Neural progenitor cell (in vitro differentiated cells): Measurements from ENCODE around the gene LGALS7B.

Experiments
- EZH2 ChIP-seq: fragments of 200-600 bp; sonication (generic); IDR thresholded peaks from 2 replicates; pipeline ENCODE4 v1.6.1; 2017; ENCODE audit warnings: antibody characterized with exemption, mild to moderate bottlenecking, moderate library complexity
- EZH2phosphoT487 ChIP-seq: fragments of 200-600 bp; sonication (generic); IDR thresholded peaks from 2 replicates; pipeline ENCODE4 v1.6.1; 2017; ENCODE audit warnings: antibody characterized with exemption
- TF ChIP-seq, protein P1 (sequence below): fragments of 200-600 bp; sonication (generic); IDR thresholded peaks from 2 replicates; pipeline ENCODE4 v1.5.1; 2017; ENCODE audit warnings: antibody characterized with exemption, mild to moderate bottlenecking

DNA sequence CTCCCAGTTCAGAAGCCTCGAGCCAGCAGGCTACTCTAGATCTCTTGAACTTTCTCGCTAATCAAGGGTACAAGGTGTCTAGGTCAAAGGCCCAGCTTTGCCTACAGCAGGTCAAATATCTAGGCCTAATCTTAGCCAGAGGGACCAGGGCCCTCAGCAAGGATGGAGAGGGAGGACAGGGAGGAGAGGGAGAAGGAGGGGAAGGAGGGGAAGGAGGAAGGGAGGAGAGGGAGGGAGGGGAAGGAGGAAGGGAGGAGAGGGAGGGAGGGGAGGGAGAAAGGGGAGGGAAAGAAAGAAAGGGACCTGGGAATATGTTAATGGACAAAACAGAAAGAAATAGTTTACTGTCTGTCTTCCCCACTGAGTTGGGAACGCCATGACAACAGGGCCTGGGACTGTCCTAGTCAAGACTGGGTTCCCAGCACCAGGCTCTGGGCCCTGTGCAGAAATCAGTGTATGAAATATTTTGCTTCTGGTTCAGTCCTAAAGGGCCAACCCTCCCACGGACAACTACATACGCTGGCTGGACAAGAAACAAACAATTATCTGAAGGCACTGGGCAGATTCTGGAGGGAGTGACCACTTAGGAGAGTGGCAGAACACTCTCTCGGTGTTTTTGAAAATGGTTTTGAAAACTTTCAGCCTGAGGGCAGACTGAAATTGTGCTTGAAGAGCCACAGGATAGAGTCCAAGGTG, 38.0 kb downstream of the LGALS7B start:
- TF ChIP-seq, protein P1, sequence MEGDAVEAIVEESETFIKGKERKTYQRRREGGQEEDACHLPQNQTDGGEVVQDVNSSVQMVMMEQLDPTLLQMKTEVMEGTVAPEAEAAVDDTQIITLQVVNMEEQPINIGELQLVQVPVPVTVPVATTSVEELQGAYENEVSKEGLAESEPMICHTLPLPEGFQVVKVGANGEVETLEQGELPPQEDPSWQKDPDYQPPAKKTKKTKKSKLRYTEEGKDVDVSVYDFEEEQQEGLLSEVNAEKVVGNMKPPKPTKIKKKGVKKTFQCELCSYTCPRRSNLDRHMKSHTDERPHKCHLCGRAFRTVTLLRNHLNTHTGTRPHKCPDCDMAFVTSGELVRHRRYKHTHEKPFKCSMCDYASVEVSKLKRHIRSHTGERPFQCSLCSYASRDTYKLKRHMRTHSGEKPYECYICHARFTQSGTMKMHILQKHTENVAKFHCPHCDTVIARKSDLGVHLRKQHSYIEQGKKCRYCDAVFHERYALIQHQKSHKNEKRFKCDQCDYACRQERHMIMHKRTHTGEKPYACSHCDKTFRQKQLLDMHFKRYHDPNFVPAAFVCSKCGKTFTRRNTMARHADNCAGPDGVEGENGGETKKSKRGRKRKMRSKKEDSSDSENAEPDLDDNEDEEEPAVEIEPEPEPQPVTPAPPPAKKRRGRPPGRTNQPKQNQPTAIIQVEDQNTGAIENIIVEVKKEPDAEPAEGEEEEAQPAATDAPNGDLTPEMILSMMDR = no peak
- TF ChIP-seq EZH2 = no peak
- no peak for TF ChIP-seq EZH2phosphoT487
